ENCODE results near the gene PKDCC.

GRCh38 chr2:42029639-42030199, 18.1 kb upstream of the PKDCC start:
- TF ChIP-seq CTCF (conservative IDR thresholded peaks at IDR 0.05; ENCODE audit: low read depth, low read length) (no peak), EZH2 (IDR thresholded peaks at IDR 0.05; ENCODE audit: borderline replicate concordance, low read depth, low read length, poor library complexity, severe bottlenecking) (no peak)
